HepG2 (cell line): Measurements from ENCODE around the gene C18orf63. TPM values are rescaled to one million over a fixed set of nuclear protein-coding genes. Genes with fewer than 3 reads are reported as not detected.

ENCODE experiments used
- ATAC-seq: fragments of 200-7000 bp; cut with Tn5 transposase; 3 replicates; pipeline ENCODE4 v1.9.1; 2020; ENCODE audit warnings: mild to moderate bottlenecking, moderate library complexity
- BruUV-seq: library from RNA; stranded (reverse); fragments of 400-500 nt; replicated peaks from 2 replicates; lab custom pipeline; 2021; lab: Mats Ljungman, UMichigan
- CTCF ChIA-PET: fragments of 300-600 bp; formaldehyde crosslinking; extraction: SDS; loops from one replicate; lab custom pipeline; 2021; ENCODE audit warnings: low total read pairs, inconsistent platforms, low intra/inter-chr PET ratio; lab: Yijun Ruan, JAX
- POLR2A ChIA-PET: fragments of 350-600 bp; sonication (Branson Sonifier 250); formaldehyde crosslinking; loops from one replicate; lab custom pipeline; 2020; ENCODE audit warnings: antibody characterized with exemption, inconsistent platforms; lab: Yijun Ruan, JAX
- DNase-seq: peaks from one replicate; pipeline ENCODE4 v3.0.0-alpha.2; 2015; ENCODE audit warnings: low spot score
- FAIRE-seq: peaks from 3 replicates; lab custom pipeline; 2011; peaks lifted over from hg19 to GRCh38; lab: Jason Lieb, UNC
- H2AFZ ChIP-seq: one replicate; pipeline ENCODE4 v1.6.1; 2011; ENCODE audit warnings: low read length, inconsistent platforms
- H3K27ac ChIP-seq: fragments of 300-600 bp; 3 replicates; pipeline ENCODE4 v1.8.0; 2011; ENCODE audit warnings: mixed run types, mild to moderate bottlenecking, mixed read lengths, low read length, inconsistent platforms; ENCODE audit not compliant: insufficient read depth; ENCODE audit errors: extremely low read length
- H3K27me3 ChIP-seq, 2 experiments: fragments of 200-600 bp in 1 of 2; 2 replicates in 1 of 2; 3 replicates in 1 of 2; pipeline versions ENCODE4 v1.6.0 to v1.8.0; 2011; ENCODE audit warnings: low read length in 2 of 2, mild to moderate bottlenecking in 2 of 2, moderate library complexity in 2 of 2, inconsistent platforms in 1 of 2; ENCODE audit not compliant: insufficient read depth in 2 of 2, control insufficient read depth in 1 of 2
- H3K36me3 ChIP-seq, 2 experiments: fragments of 200-600 bp in 1 of 2; replicated peaks in 1 of 2; 2 replicates in 1 of 2; 3 replicates in 1 of 2; pipeline versions ENCODE4 v1.5.1 to v1.8.0; 2011; ENCODE audit warnings: low read length in 2 of 2, inconsistent platforms in 1 of 2; ENCODE audit not compliant: insufficient read depth in 2 of 2, control insufficient read depth in 1 of 2
- H3K4me1 ChIP-seq: 2 replicates; pipeline ENCODE4 v1.5.1; 2012; ENCODE audit warnings: low read length, inconsistent platforms; ENCODE audit not compliant: insufficient read depth
- H3K4me2 ChIP-seq: 2 replicates; pipeline ENCODE4 v1.6.0; 2011; ENCODE audit warnings: low read depth, low read length, inconsistent platforms
- H3K4me3 ChIP-seq, 3 experiments: fragments of 200-600 bp in 1 of 3; sonication (generic), shearing (Covaris generic) in 1 of 3; replicated peaks in 1 of 3; 2 replicates each; pipeline ENCODE4 v1.5.1; 2011 to 2016; ENCODE audit warnings: low read length in 3 of 3, inconsistent platforms in 2 of 3, low read depth in 2 of 3, mild to moderate bottlenecking in 2 of 3, control low read depth in 1 of 3, mixed read lengths in 1 of 3; ENCODE audit not compliant: insufficient read depth in 1 of 3
- H3K79me2 ChIP-seq: one replicate; pipeline ENCODE4 v1.6.1; 2011; ENCODE audit warnings: low read length, inconsistent platforms; ENCODE audit not compliant: insufficient read depth
- H3K9ac ChIP-seq: 2 replicates; pipeline ENCODE4 v1.6.0; 2011; ENCODE audit warnings: mild to moderate bottlenecking, low read depth, low read length, inconsistent platforms; ENCODE audit not compliant: insufficient read depth
- H3K9me3 ChIP-seq: 2 replicates; pipeline ENCODE4 v1.5.1; 2012; ENCODE audit warnings: mild to moderate bottlenecking, low read length
- H4K20me1 ChIP-seq: 2 replicates; pipeline ENCODE4 v1.6.0; 2011; ENCODE audit warnings: inconsistent platforms, mild to moderate bottlenecking, low read length, moderate library complexity; ENCODE audit not compliant: insufficient read depth
- NFE2L2 ChIP-seq: fragments of 150-350 bp; IDR thresholded peaks from 2 replicates; pipeline ENCODE4 v1.6.1; 2014; ENCODE audit warnings: low read length
- PHF20 ChIP-seq: sonication (generic); formaldehyde crosslinking; IDR thresholded peaks from 2 replicates; pipeline ENCODE4 v1.5.0; 2020; ENCODE audit warnings: mild to moderate bottlenecking, missing genetic modification reagents
- RORA ChIP-seq: sonication (generic); formaldehyde crosslinking; IDR thresholded peaks from 2 replicates; pipeline ENCODE4 v1.5.0; 2020; ENCODE audit warnings: mild to moderate bottlenecking, missing genetic modification reagents, moderate library complexity
- SOX5 ChIP-seq: IDR thresholded peaks from 2 replicates; pipeline ENCODE4 v1.6.1; 2016; ENCODE audit warnings: borderline replicate concordance
- TBX3 ChIP-seq: fragments of 450-650 bp; IDR thresholded peaks from 2 replicates; pipeline ENCODE4 v1.6.1; 2017; ENCODE audit warnings: antibody characterized with exemption, mild to moderate bottlenecking, inconsistent platforms, borderline replicate concordance
- TRIM22 ChIP-seq: fragments of 450-650 bp; IDR thresholded peaks from 2 replicates; pipeline ENCODE4 v1.6.1; 2017
- ZNF12 ChIP-seq: sonication (generic); formaldehyde crosslinking; IDR thresholded peaks from 2 replicates; pipeline ENCODE4 v1.5.0; 2020; ENCODE audit warnings: missing genetic modification reagents
- ZNF460 ChIP-seq: sonication (generic); formaldehyde crosslinking; IDR thresholded peaks from 2 replicates; pipeline ENCODE4 v1.5.1; 2020; ENCODE audit warnings: missing genetic modification reagents, mild to moderate bottlenecking, borderline replicate concordance
- ZNF564 ChIP-seq: sonication (generic); formaldehyde crosslinking; IDR thresholded peaks from 2 replicates; pipeline ENCODE4 v1.8.1; 2023; ENCODE audit warnings: mild to moderate bottlenecking, missing genetic modification reagents
- ZNF597 ChIP-seq: sonication (generic); formaldehyde crosslinking; IDR thresholded peaks from 2 replicates; pipeline ENCODE4 v1.5.0; 2020; ENCODE audit warnings: missing genetic modification reagents
- ZNF770 ChIP-seq: sonication (generic); formaldehyde crosslinking; IDR thresholded peaks from 2 replicates; pipeline ENCODE4 v1.5.0; 2020; ENCODE audit warnings: mild to moderate bottlenecking, missing genetic modification reagents
- WGBS: methylation state at CpG from one replicate; pipeline ENCODE4 v1.1.6; 2017; ENCODE audit warnings: low lambda C conversion rate; 5-methylcytosine and 5-hydroxymethylcytosine counted together
- in situ Hi-C: cut with HindIII; loops from 2 replicates; pipeline ENCODE4 v1.10.0; 2017; ENCODE audit warnings: low pct_unique_long_range_greater_than_20kb; ENCODE audit not compliant: extremely low pct_ligation_motif_present
- intact Hi-C: fragments of 100-400 bp; cut with micrococcal nuclease; formaldehyde crosslinking; loops from one replicate; pipeline ENCODE4 v1.10.0; 2022; ENCODE audit not compliant: unreplicated experiment
- polyA plus RNA-seq, 8 experiments: library from polyadenylated mRNA; depleted of rRNA in 3 of 8; stranded (reverse) in 7 of 8; unstranded in 1 of 8; fragments of >200 nt; fragmentation: Illumina TruSeq in 4 of 8; extraction: Trizol in 4 of 8; gene quantifications; 2 replicates each; pipeline versions ENCODE4 v1.2.1 to v1.2.3, GENCODE V29; 2011 to 2016; ENCODE audit warnings: low read depth in 4 of 8, missing spikeins in 1 of 8, mixed read lengths in 1 of 8; ENCODE audit not compliant: insufficient read depth in 1 of 8
- total RNA-seq, 5 experiments: library from RNA; depleted of rRNA; stranded (reverse); fragments of >200 nt; fragmentation: Illumina TruSeq; extraction: Trizol; gene quantifications; 2 replicates each; pipeline ENCODE4 v1.2.3, GENCODE V29; 2016; ENCODE audit warnings: low read depth in 1 of 5
- TF ChIP-seq, protein P1 (sequence below), 2 experiments: fragments of 450-650 bp in 1 of 2; sonication (generic) in 1 of 2; formaldehyde crosslinking; IDR thresholded peaks; 2 replicates each; pipeline versions ENCODE4 v1.5.0 to v1.8.0; 2020 to 2022; ENCODE audit warnings: mild to moderate bottlenecking in 1 of 2, missing genetic modification reagents in 1 of 2
- TF ChIP-seq, protein P2 (sequence below): sonication (generic); formaldehyde crosslinking; IDR thresholded peaks from 2 replicates; pipeline ENCODE4 v1.8.1; 2022; ENCODE audit warnings: low read depth, mild to moderate bottlenecking, missing genetic modification reagents
- TF ChIP-seq, protein P3 (sequence below): fragments of 450-650 bp; IDR thresholded peaks from 2 replicates; pipeline ENCODE4 v1.6.1; 2017; ENCODE audit warnings: mild to moderate bottlenecking

Gene C18orf63
- total and polyA plus RNA-seq, 2 of the 13 experiments (the other 11 are each of a cell fraction or from before 2014, with no cell fraction given): 0.01 TPM; not detected in 1

GRCh38 chr18:74348581-74348980 is 32.9 kb downstream of the C18orf63 start:
- TF ChIP-seq ZNF564 (CRISPR knock-in tag) (no peak), ZNF770 (no peak), ZNF12 (no peak), ZNF597 (no peak), TBX3 (no peak), NFE2L2 (no peak), ZNF460 (CRISPR knock-in tag) (no peak), RORA (CRISPR knock-in tag) (no peak), PHF20 (CRISPR knock-in tag) (no peak), SOX5 (CRISPR knock-in tag) (no peak), TRIM22 (no peak)
- TF ChIP-seq, protein P1, sequence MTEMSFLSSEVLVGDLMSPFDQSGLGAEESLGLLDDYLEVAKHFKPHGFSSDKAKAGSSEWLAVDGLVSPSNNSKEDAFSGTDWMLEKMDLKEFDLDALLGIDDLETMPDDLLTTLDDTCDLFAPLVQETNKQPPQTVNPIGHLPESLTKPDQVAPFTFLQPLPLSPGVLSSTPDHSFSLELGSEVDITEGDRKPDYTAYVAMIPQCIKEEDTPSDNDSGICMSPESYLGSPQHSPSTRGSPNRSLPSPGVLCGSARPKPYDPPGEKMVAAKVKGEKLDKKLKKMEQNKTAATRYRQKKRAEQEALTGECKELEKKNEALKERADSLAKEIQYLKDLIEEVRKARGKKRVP (CRISPR knock-in tag; IDR thresholded peaks at IDR 0.05): no peak
- TF ChIP-seq, protein P2, sequence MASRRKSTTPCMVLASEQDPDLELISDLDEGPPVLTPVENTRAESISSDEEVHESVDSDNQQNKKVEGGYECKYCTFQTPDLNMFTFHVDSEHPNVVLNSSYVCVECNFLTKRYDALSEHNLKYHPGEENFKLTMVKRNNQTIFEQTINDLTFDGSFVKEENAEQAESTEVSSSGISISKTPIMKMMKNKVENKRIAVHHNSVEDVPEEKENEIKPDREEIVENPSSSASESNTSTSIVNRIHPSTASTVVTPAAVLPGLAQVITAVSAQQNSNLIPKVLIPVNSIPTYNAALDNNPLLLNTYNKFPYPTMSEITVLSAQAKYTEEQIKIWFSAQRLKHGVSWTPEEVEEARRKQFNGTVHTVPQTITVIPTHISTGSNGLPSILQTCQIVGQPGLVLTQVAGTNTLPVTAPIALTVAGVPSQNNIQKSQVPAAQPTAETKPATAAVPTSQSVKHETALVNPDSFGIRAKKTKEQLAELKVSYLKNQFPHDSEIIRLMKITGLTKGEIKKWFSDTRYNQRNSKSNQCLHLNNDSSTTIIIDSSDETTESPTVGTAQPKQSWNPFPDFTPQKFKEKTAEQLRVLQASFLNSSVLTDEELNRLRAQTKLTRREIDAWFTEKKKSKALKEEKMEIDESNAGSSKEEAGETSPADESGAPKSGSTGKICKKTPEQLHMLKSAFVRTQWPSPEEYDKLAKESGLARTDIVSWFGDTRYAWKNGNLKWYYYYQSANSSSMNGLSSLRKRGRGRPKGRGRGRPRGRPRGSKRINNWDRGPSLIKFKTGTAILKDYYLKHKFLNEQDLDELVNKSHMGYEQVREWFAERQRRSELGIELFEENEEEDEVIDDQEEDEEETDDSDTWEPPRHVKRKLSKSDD (CRISPR knock-in tag): no peak
- TF ChIP-seq, protein P3, sequence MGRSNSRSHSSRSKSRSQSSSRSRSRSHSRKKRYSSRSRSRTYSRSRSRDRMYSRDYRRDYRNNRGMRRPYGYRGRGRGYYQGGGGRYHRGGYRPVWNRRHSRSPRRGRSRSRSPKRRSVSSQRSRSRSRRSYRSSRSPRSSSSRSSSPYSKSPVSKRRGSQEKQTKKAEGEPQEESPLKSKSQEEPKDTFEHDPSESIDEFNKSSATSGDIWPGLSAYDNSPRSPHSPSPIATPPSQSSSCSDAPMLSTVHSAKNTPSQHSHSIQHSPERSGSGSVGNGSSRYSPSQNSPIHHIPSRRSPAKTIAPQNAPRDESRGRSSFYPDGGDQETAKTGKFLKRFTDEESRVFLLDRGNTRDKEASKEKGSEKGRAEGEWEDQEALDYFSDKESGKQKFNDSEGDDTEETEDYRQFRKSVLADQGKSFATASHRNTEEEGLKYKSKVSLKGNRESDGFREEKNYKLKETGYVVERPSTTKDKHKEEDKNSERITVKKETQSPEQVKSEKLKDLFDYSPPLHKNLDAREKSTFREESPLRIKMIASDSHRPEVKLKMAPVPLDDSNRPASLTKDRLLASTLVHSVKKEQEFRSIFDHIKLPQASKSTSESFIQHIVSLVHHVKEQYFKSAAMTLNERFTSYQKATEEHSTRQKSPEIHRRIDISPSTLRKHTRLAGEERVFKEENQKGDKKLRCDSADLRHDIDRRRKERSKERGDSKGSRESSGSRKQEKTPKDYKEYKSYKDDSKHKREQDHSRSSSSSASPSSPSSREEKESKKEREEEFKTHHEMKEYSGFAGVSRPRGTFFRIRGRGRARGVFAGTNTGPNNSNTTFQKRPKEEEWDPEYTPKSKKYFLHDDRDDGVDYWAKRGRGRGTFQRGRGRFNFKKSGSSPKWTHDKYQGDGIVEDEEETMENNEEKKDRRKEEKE: no peak
- no peaks in the 10 kb centered on the region for H3K36me3 ChIP-seq
- ChIA-PET CTCF (no interaction called here), POLR2A (no interaction called here)
- no peak overlapping the region for H3K4me2 ChIP-seq
- DNase-seq (no peak), FAIRE-seq (no peak), ATAC-seq (no peak)
- BruUV-seq: no TSS peak
- H3K4me1 ChIP-seq: peaks cover 19% of the 10 kb centered on the region
- H3K27me3 ChIP-seq: no peaks in the 10 kb centered on the region; a peak in 1 of 5 replicates
- in situ Hi-C loops (no loop called here), intact Hi-C loops (no loop called here)
- H3K9ac ChIP-seq: no peak overlapping the region
- no peak overlapping the region for H3K4me3 ChIP-seq
- H3K27ac ChIP-seq: no peak overlapping the region
- H4K20me1 ChIP-seq: no peaks in the 10 kb centered on the region
- H3K79me2 ChIP-seq: no peaks in the 10 kb centered on the region
- under 1% methylated on average over 2 of the region's 2 CpGs for WGBS
- H3K9me3 ChIP-seq: no peaks in the 10 kb centered on the region
- H2AFZ ChIP-seq: no peak overlapping the region
